HepG2 (cell line): ENCODE results near the gene SAP130. TPM values are rescaled to one million over a fixed set of nuclear protein-coding genes. Genes with fewer than 3 reads are reported as not detected.

Source experiments
- ATAC-seq: fragments of 200-7000 bp; cut with Tn5 transposase; 3 replicates; pipeline ENCODE4 v1.9.1; 2020; ENCODE audit warnings: mild to moderate bottlenecking, moderate library complexity
- BruUV-seq: library from RNA; stranded (reverse); fragments of 400-500 nt; replicated peaks from 2 replicates; lab custom pipeline; 2021; lab: Mats Ljungman, UMichigan
- CTCF ChIA-PET: fragments of 300-600 bp; formaldehyde crosslinking; extraction: SDS; loops from one replicate; lab custom pipeline; 2021; ENCODE audit warnings: low total read pairs, inconsistent platforms, low intra/inter-chr PET ratio; lab: Yijun Ruan, JAX
- POLR2A ChIA-PET: fragments of 350-600 bp; sonication (Branson Sonifier 250); formaldehyde crosslinking; loops from one replicate; lab custom pipeline; 2020; ENCODE audit warnings: antibody characterized with exemption, inconsistent platforms; lab: Yijun Ruan, JAX
- DNase-seq: peaks from one replicate; pipeline ENCODE4 v3.0.0-alpha.2; 2015; ENCODE audit warnings: low spot score
- FAIRE-seq: peaks from 3 replicates; lab custom pipeline; 2011; peaks lifted over from hg19 to GRCh38; lab: Jason Lieb, UNC
- H2AFZ ChIP-seq: one replicate; pipeline ENCODE4 v1.6.1; 2011; ENCODE audit warnings: low read length, inconsistent platforms
- H3K27ac ChIP-seq: fragments of 300-600 bp; 3 replicates; pipeline ENCODE4 v1.8.0; 2011; ENCODE audit warnings: mixed run types, mild to moderate bottlenecking, mixed read lengths, low read length, inconsistent platforms; ENCODE audit not compliant: insufficient read depth; ENCODE audit errors: extremely low read length
- H3K27me3 ChIP-seq, 2 experiments: fragments of 200-600 bp in 1 of 2; 2 replicates in 1 of 2; 3 replicates in 1 of 2; pipeline versions ENCODE4 v1.6.0 to v1.8.0; 2011; ENCODE audit warnings: low read length in 2 of 2, mild to moderate bottlenecking in 2 of 2, moderate library complexity in 2 of 2, inconsistent platforms in 1 of 2; ENCODE audit not compliant: insufficient read depth in 2 of 2, control insufficient read depth in 1 of 2
- H3K36me3 ChIP-seq, 2 experiments: fragments of 200-600 bp in 1 of 2; replicated peaks in 1 of 2; 2 replicates in 1 of 2; 3 replicates in 1 of 2; pipeline versions ENCODE4 v1.5.1 to v1.8.0; 2011; ENCODE audit warnings: low read length in 2 of 2, inconsistent platforms in 1 of 2; ENCODE audit not compliant: insufficient read depth in 2 of 2, control insufficient read depth in 1 of 2
- H3K4me1 ChIP-seq: 2 replicates; pipeline ENCODE4 v1.5.1; 2012; ENCODE audit warnings: low read length, inconsistent platforms; ENCODE audit not compliant: insufficient read depth
- H3K4me2 ChIP-seq: 2 replicates; pipeline ENCODE4 v1.6.0; 2011; ENCODE audit warnings: low read depth, low read length, inconsistent platforms
- H3K4me3 ChIP-seq, 3 experiments: fragments of 200-600 bp in 1 of 3; sonication (generic), shearing (Covaris generic) in 1 of 3; replicated peaks in 1 of 3; 2 replicates each; pipeline ENCODE4 v1.5.1; 2011 to 2016; ENCODE audit warnings: low read length in 3 of 3, inconsistent platforms in 2 of 3, low read depth in 2 of 3, mild to moderate bottlenecking in 2 of 3, control low read depth in 1 of 3, mixed read lengths in 1 of 3; ENCODE audit not compliant: insufficient read depth in 1 of 3
- H3K79me2 ChIP-seq: one replicate; pipeline ENCODE4 v1.6.1; 2011; ENCODE audit warnings: low read length, inconsistent platforms; ENCODE audit not compliant: insufficient read depth
- H3K9ac ChIP-seq: 2 replicates; pipeline ENCODE4 v1.6.0; 2011; ENCODE audit warnings: mild to moderate bottlenecking, low read depth, low read length, inconsistent platforms; ENCODE audit not compliant: insufficient read depth
- H3K9me3 ChIP-seq: 2 replicates; pipeline ENCODE4 v1.5.1; 2012; ENCODE audit warnings: mild to moderate bottlenecking, low read length
- H4K20me1 ChIP-seq: 2 replicates; pipeline ENCODE4 v1.6.0; 2011; ENCODE audit warnings: inconsistent platforms, mild to moderate bottlenecking, low read length, moderate library complexity; ENCODE audit not compliant: insufficient read depth
- ARNTL ChIP-seq: sonication (generic); formaldehyde crosslinking; IDR thresholded peaks from 2 replicates; pipeline ENCODE4 v1.4.0; 2020; ENCODE audit warnings: mild to moderate bottlenecking, missing genetic modification reagents
- CBX2 ChIP-seq, 2 experiments: fragments of 200-600 bp in 1 of 2; sonication (generic); formaldehyde crosslinking in 1 of 2; IDR thresholded peaks; 2 replicates each; pipeline versions ENCODE4 v1.7.0 to v1.8.1; 2018 to 2022; ENCODE audit warnings: low read depth in 2 of 2, low read length in 1 of 2, mild to moderate bottlenecking in 1 of 2, missing genetic modification reagents in 1 of 2
- CEBPB ChIP-seq: IDR thresholded peaks from 2 replicates; pipeline ENCODE4 v1.6.1; 2011; ENCODE audit warnings: low read depth, low read length, improper control_type of control experiment, borderline replicate concordance
- ETV6 ChIP-seq: sonication (generic); formaldehyde crosslinking; conservative IDR thresholded peaks from 2 replicates; pipeline ENCODE4 v1.4.0; 2020; ENCODE audit warnings: missing genetic modification reagents
- RARG ChIP-seq: sonication (generic); formaldehyde crosslinking; IDR thresholded peaks from 2 replicates; pipeline ENCODE4 v1.4.0; 2020; ENCODE audit warnings: low read depth, mild to moderate bottlenecking, missing genetic modification reagents
- ZNF451 ChIP-seq: sonication (generic); formaldehyde crosslinking; IDR thresholded peaks from 2 replicates; pipeline ENCODE4 v1.5.0; 2020; ENCODE audit warnings: mild to moderate bottlenecking, missing genetic modification reagents
- ZNF577 ChIP-seq: sonication (generic); formaldehyde crosslinking; IDR thresholded peaks from 2 replicates; pipeline ENCODE4 v1.4.0; 2020; ENCODE audit warnings: mild to moderate bottlenecking, low read depth, missing genetic modification reagents, borderline replicate concordance
- ZNF782 ChIP-seq: sonication (generic); formaldehyde crosslinking; IDR thresholded peaks from 2 replicates; pipeline ENCODE4 v1.4.0; 2020; ENCODE audit warnings: missing genetic modification reagents, mild to moderate bottlenecking, borderline replicate concordance
- WGBS: methylation state at CpG from one replicate; pipeline ENCODE4 v1.1.6; 2017; ENCODE audit warnings: low lambda C conversion rate; 5-methylcytosine and 5-hydroxymethylcytosine counted together
- in situ Hi-C: cut with HindIII; loops from 2 replicates; pipeline ENCODE4 v1.10.0; 2017; ENCODE audit warnings: low pct_unique_long_range_greater_than_20kb; ENCODE audit not compliant: extremely low pct_ligation_motif_present
- intact Hi-C: fragments of 100-400 bp; cut with micrococcal nuclease; formaldehyde crosslinking; loops from one replicate; pipeline ENCODE4 v1.10.0; 2022; ENCODE audit not compliant: unreplicated experiment
- polyA plus RNA-seq, 8 experiments: library from polyadenylated mRNA; depleted of rRNA in 3 of 8; stranded (reverse) in 7 of 8; unstranded in 1 of 8; fragments of >200 nt; fragmentation: Illumina TruSeq in 4 of 8; extraction: Trizol in 4 of 8; gene quantifications; 2 replicates each; pipeline versions ENCODE4 v1.2.1 to v1.2.3, GENCODE V29; 2011 to 2016; ENCODE audit warnings: low read depth in 4 of 8, missing spikeins in 1 of 8, mixed read lengths in 1 of 8; ENCODE audit not compliant: insufficient read depth in 1 of 8
- total RNA-seq, 5 experiments: library from RNA; depleted of rRNA; stranded (reverse); fragments of >200 nt; fragmentation: Illumina TruSeq; extraction: Trizol; gene quantifications; 2 replicates each; pipeline ENCODE4 v1.2.3, GENCODE V29; 2016; ENCODE audit warnings: low read depth in 1 of 5
- TF ChIP-seq, protein P1 (sequence below): sonication (generic); formaldehyde crosslinking; conservative IDR thresholded peaks from 2 replicates; pipeline ENCODE4 v1.4.0; 2020; ENCODE audit warnings: mild to moderate bottlenecking, missing genetic modification reagents, moderate library complexity
- TF ChIP-seq, protein P2 (sequence below): sonication (generic); formaldehyde crosslinking; IDR thresholded peaks from 2 replicates; pipeline ENCODE4 v1.5.1; 2020; ENCODE audit warnings: missing genetic modification reagents, mild to moderate bottlenecking, borderline replicate concordance
- TF ChIP-seq, protein P3 (sequence below): sonication (generic); formaldehyde crosslinking; IDR thresholded peaks from 2 replicates; pipeline ENCODE4 v1.9.0; 2022; ENCODE audit warnings: low read depth, missing genetic modification reagents

The SAP130 gene
- total and polyA plus RNA-seq, 2 of the 13 experiments (the other 11 are each of a cell fraction or from before 2014, with no cell fraction given): 11.1 to 18.6 TPM

DNA sequence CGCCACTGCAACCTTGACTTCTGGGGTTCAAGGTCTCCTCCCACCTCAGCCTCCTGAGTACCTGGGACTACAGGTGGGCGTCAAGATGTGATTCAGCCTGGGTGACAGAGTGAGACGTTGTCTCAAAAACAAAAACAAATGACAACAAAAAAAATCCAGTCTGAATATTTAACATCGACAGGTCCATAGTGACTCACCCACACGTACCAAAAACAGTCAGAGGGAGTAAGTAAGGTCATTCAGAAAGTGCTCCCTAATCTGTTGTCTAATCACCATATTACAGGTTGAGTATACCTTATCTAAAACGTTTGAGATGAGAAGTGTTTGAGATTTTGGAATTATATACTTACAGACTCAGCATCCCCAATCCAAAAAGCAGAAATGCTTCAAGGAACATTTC, 24.4 kb downstream of the SAP130 start:
- Histone ChIP-seq H3K79me2 (no peaks in the 10 kb centered on the region), H3K4me1 (no peaks in the 10 kb centered on the region), H3K4me2 (no peak overlapping the region), H4K20me1 (no peaks in the 10 kb centered on the region), H3K27ac (no peak overlapping the region), H3K4me3 (no peak overlapping the region), H3K9ac (no peak overlapping the region), H3K36me3 (peaks cover 47 to 92% of the 10 kb centered on the region in 2 experiments), H2AFZ (no peak overlapping the region), H3K27me3 (no peaks in the 10 kb centered on the region), H3K9me3 (no peaks in the 10 kb centered on the region)
- DNase-seq: no peak
- CTCF ChIA-PET: no interaction called here
- in situ Hi-C loops: no loop called here
- 82% methylated on average over 6 of the region's 6 CpGs for WGBS
- ATAC-seq: no peak
- no TSS peak for BruUV-seq
- intact Hi-C loops: no loop called here
- FAIRE-seq: no peak
- POLR2A ChIA-PET: no interaction called here
- TF ChIP-seq ETV6 (CRISPR knock-in tag) (no peak), ZNF577 (CRISPR knock-in tag) (no peak), ZNF451 (CRISPR knock-in tag) (no peak), RARG (CRISPR knock-in tag) (no peak), CEBPB (no peak), CBX2 (IDR thresholded peaks at IDR 0.05; ENCODE audit: low read depth, low read length) (no peak), CBX2 (CRISPR knock-in tag; IDR thresholded peaks at IDR 0.05; ENCODE audit: low read depth) (no peak), ZNF782 (no peak), ARNTL (no peak)
- TF ChIP-seq, protein P1, sequence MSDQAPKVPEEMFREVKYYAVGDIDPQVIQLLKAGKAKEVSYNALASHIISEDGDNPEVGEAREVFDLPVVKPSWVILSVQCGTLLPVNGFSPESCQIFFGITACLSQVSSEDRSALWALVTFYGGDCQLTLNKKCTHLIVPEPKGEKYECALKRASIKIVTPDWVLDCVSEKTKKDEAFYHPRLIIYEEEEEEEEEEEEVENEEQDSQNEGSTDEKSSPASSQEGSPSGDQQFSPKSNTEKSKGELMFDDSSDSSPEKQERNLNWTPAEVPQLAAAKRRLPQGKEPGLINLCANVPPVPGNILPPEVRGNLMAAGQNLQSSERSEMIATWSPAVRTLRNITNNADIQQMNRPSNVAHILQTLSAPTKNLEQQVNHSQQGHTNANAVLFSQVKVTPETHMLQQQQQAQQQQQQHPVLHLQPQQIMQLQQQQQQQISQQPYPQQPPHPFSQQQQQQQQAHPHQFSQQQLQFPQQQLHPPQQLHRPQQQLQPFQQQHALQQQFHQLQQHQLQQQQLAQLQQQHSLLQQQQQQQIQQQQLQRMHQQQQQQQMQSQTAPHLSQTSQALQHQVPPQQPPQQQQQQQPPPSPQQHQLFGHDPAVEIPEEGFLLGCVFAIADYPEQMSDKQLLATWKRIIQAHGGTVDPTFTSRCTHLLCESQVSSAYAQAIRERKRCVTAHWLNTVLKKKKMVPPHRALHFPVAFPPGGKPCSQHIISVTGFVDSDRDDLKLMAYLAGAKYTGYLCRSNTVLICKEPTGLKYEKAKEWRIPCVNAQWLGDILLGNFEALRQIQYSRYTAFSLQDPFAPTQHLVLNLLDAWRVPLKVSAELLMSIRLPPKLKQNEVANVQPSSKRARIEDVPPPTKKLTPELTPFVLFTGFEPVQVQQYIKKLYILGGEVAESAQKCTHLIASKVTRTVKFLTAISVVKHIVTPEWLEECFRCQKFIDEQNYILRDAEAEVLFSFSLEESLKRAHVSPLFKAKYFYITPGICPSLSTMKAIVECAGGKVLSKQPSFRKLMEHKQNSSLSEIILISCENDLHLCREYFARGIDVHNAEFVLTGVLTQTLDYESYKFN: no peak
- TF ChIP-seq, protein P2, sequence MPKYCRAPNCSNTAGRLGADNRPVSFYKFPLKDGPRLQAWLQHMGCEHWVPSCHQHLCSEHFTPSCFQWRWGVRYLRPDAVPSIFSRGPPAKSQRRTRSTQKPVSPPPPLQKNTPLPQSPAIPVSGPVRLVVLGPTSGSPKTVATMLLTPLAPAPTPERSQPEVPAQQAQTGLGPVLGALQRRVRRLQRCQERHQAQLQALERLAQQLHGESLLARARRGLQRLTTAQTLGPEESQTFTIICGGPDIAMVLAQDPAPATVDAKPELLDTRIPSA (CRISPR knock-in tag): no peak
- TF ChIP-seq, protein P3, sequence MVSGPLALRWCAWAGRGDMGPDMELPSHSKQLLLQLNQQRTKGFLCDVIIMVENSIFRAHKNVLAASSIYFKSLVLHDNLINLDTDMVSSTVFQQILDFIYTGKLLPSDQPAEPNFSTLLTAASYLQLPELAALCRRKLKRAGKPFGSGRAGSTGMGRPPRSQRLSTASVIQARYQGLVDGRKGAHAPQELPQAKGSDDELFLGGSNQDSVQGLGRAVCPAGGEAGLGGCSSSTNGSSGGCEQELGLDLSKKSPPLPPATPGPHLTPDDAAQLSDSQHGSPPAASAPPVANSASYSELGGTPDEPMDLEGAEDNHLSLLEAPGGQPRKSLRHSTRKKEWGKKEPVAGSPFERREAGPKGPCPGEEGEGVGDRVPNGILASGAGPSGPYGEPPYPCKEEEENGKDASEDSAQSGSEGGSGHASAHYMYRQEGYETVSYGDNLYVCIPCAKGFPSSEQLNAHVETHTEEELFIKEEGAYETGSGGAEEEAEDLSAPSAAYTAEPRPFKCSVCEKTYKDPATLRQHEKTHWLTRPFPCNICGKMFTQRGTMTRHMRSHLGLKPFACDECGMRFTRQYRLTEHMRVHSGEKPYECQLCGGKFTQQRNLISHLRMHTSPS (CRISPR knock-in tag): no peak
